ENCODE data around the gene EHBP1L1. TPM values are rescaled to one million over a fixed set of nuclear protein-coding genes. Genes with fewer than 3 reads are reported as not detected.

Gene EHBP1L1
- total and polyA plus RNA-seq, 4 donors: 1.1 to 120 (median 10.0) TPM

DNA sequence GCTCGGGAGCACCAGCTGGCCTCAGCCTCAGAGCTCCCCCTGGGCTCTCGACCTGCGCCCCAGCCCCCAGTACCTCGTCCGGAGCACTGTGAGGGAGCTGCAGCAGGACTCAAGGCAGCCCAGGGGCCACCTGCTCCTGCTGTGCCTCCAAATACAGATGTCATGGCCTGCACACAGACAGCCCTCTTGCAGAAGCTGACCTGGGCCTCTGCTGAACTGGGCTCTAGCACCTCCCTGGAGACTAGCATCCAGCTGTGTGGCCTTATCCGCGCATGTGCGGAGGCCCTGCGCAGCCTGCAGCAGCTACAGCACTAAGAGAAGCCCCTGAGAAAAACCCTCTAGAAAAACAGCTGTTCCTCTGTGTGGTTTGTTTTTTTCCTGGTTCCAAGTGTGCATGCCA lies 4.4 kb upstream of the EHBP1L1 start:
- 80% methylated on average over 9 of the region's 9 CpGs for WGBS
- Histone ChIP-seq H3K4me1 (ENCODE audit: control insufficient read depth in 4 of 4, insufficient read depth in 4 of 4, low read length in 3 of 4) (peaks cover 21 to 65% (median 55%) of the 10 kb centered on the region in 4 donors), H3K9me3 (ENCODE audit: control insufficient read depth in 4 of 4, low read length in 3 of 4) (no peaks in the 10 kb centered on the region), H3K4me3 (ENCODE audit: low read depth in 1 of 3, low read length in 3 of 3) (peak overlapping the region in 2 of 3 donors; percentile 81 to 93), H3K36me3 (ENCODE audit: control insufficient read depth in 4 of 4, insufficient read depth in 3 of 4, low read depth in 1 of 4, low read length in 3 of 4) (peaks cover 0 to 6% (median 1%) of the 10 kb centered on the region in 4 donors), H3K27ac (ENCODE audit: low read depth in 1 of 2, low read length in 2 of 2) (peak overlapping the region in 1 of 2 donors; percentile 94), H3K27me3 (ENCODE audit: control insufficient read depth in 4 of 4, insufficient read depth in 4 of 4, low read length in 3 of 4) (no peaks in the 10 kb centered on the region), H3K9ac (ENCODE audit: low read depth in 1 of 2, low read length in 2 of 2) (no peak overlapping the region)
- no peak for TF ChIP-seq RXRA (IDR thresholded peaks at IDR 0.05)
- DNase-seq (ENCODE audit: low spot score): no peak

DNA sequence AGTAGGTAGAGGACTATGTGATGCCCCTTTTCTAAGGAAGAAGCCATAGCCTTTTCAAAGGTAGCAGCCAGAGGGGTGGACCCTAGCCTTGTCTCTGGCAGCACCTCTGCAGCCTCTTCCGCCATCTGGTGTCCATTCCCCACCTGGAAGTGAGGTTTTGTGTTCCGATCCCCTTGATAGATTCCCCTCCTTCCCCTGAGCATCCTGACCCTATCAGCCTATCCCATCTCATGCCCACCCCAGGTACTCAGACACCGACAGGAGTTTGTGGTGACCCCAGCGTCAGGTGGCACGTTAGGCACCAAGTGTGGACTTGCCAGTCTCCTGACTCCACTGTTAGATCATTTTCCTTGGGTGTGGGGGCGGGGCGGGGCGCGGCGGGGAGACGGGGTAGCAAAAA lies 3.9 kb upstream of the EHBP1L1 start:
- Histone ChIP-seq H3K27me3 (ENCODE audit: control insufficient read depth in 4 of 4, insufficient read depth in 4 of 4, low read length in 3 of 4) (no peaks in the 10 kb centered on the region), H3K9ac (ENCODE audit: low read depth in 1 of 2, low read length in 2 of 2) (no peak overlapping the region), H3K36me3 (ENCODE audit: control insufficient read depth in 4 of 4, insufficient read depth in 3 of 4, low read depth in 1 of 4, low read length in 3 of 4) (peaks cover 0 to 4% (median 1%) of the 10 kb centered on the region in 4 donors), H3K4me3 (ENCODE audit: low read depth in 1 of 3, low read length in 3 of 3) (peak overlapping the region in 1 of 3 donors; percentile 83), H3K27ac (ENCODE audit: low read depth in 1 of 2, low read length in 2 of 2) (peak overlapping the region; percentile 36 to 40), H3K4me1 (ENCODE audit: control insufficient read depth in 4 of 4, insufficient read depth in 4 of 4, low read length in 3 of 4) (peaks cover 22 to 68% (median 57%) of the 10 kb centered on the region in 4 donors), H3K9me3 (ENCODE audit: control insufficient read depth in 4 of 4, low read length in 3 of 4) (no peaks in the 10 kb centered on the region)
- TF ChIP-seq RAD21 (IDR thresholded peaks at IDR 0.05) (peak; percentile 49 to 60), RXRA (IDR thresholded peaks at IDR 0.05) (no peak)
- no peak for DNase-seq (ENCODE audit: low spot score)
- 12% methylated on average over 11 of the region's 11 CpGs for WGBS

DNA sequence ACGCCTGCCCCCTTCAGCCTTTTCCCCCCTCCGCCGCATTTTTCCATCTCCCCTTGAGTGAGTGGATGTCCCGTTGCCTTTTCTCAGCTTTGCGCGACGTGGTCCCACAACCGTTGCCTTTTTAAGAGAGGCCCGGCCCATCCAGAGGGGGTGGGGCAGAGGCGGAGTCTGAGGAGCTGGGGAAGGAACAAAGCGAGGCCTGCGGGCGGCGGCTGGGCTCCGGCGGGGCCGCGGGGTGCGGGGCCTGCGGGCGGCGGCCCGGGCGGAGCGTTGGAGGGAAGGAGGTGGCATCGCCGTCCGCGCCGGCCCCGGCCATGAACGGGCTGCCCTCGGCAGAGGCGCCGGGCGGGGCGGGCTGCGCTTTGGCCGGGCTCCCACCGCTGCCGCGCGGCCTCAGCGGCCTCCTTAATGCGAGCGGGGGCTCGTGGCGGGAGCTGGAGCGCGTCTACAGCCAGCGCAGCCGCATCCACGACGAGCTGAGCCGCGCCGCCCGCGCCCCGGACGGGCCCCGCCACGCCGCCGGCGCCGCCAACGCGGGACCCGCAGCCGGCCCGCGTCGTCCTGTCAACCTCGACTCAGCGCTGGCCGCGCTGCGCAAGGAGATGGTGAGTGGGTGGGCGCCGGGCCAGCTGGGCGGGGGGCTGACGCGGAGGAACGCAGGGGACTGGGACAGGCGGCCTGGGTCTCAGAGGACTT lies 3.3 kb upstream of the EHBP1L1 start, which contains the start of gene FAM89B:
Gene FAM89B (plus strand): TSS at position 183 of the 696 bp plus-strand sequence. CDS start 132 bp downstream, at position 315.
- WGBS: under 1% methylated on average over 86 of the region's 86 CpGs
- Histone ChIP-seq H3K27me3 (ENCODE audit: control insufficient read depth in 4 of 4, insufficient read depth in 4 of 4, low read length in 3 of 4) (no peaks in the 10 kb centered on the region), H3K4me3 (ENCODE audit: low read depth in 1 of 3, low read length in 3 of 3) (peak within 1 kb of the TSS; percentile 36 to 83 (median 57)), H3K9ac (ENCODE audit: low read depth in 1 of 2, low read length in 2 of 2) (peak within 1 kb of the TSS; percentile 21 to 36), H3K4me1 (ENCODE audit: control insufficient read depth in 4 of 4, insufficient read depth in 4 of 4, low read length in 3 of 4) (peaks cover 23 to 73% (median 58%) of the 10 kb centered on the region in 4 donors), H3K36me3 (ENCODE audit: control insufficient read depth in 4 of 4, insufficient read depth in 3 of 4, low read depth in 1 of 4, low read length in 3 of 4) (peaks cover 0 to 3% (median 1%) of the 10 kb centered on the region in 4 donors), H3K27ac (ENCODE audit: low read depth in 1 of 2, low read length in 2 of 2) (peak within 1 kb of the TSS; percentile 57 to 77), H3K9me3 (ENCODE audit: control insufficient read depth in 4 of 4, low read length in 3 of 4) (no peaks in the 10 kb centered on the region)
- DNase-seq (ENCODE audit: low spot score): peak; percentile 94
- TF ChIP-seq JUND (IDR thresholded peaks at IDR 0.05): no peak
- peak in 1 of 2 donors; percentile 62 for TF ChIP-seq GABPA (IDR thresholded peaks at IDR 0.05 in 1 of 2, conservative IDR thresholded peaks at IDR 0.05 in 1 of 2)

DNA sequence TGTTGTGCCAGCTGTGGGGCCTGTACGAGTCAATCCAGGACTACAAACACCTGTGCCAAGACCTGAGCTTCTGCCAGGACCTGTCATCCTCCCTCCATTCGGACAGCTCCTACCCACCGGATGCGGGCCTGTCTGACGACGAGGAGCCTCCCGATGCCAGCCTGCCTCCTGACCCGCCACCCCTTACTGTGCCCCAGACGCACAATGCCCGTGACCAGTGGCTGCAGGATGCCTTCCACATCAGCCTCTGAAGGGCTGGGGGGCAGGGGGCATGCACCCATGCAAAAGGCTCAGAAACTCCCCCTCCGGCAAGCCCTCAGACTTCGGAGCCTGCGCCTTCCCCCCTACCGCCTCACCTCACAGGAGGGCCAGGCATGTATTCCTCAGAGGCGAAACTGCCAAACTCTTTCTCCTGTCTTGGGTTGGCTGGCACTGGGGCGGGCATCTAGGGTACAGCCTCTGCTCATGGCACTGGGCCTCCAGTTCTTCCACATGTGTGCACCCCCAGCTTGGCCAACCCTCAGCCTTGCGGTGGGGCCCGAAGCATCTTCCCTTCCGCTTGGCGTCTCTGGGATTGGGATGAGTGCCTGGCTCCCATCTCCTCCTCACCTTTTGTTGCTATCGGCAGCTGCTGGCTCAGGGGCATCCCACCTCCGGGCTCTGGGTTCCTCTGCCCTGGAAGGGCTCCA lies 2.3 kb upstream of the EHBP1L1 start:
- DNase-seq (ENCODE audit: low spot score): no peak
- no peak overlapping the region for H3K9ac ChIP-seq (ENCODE audit: low read depth in 1 of 2, low read length in 2 of 2)
- TF ChIP-seq HNF4A (conservative IDR thresholded peaks at IDR 0.05): no peak
- no peak for TF ChIP-seq JUND (IDR thresholded peaks at IDR 0.05)
- TF ChIP-seq, protein P1, sequence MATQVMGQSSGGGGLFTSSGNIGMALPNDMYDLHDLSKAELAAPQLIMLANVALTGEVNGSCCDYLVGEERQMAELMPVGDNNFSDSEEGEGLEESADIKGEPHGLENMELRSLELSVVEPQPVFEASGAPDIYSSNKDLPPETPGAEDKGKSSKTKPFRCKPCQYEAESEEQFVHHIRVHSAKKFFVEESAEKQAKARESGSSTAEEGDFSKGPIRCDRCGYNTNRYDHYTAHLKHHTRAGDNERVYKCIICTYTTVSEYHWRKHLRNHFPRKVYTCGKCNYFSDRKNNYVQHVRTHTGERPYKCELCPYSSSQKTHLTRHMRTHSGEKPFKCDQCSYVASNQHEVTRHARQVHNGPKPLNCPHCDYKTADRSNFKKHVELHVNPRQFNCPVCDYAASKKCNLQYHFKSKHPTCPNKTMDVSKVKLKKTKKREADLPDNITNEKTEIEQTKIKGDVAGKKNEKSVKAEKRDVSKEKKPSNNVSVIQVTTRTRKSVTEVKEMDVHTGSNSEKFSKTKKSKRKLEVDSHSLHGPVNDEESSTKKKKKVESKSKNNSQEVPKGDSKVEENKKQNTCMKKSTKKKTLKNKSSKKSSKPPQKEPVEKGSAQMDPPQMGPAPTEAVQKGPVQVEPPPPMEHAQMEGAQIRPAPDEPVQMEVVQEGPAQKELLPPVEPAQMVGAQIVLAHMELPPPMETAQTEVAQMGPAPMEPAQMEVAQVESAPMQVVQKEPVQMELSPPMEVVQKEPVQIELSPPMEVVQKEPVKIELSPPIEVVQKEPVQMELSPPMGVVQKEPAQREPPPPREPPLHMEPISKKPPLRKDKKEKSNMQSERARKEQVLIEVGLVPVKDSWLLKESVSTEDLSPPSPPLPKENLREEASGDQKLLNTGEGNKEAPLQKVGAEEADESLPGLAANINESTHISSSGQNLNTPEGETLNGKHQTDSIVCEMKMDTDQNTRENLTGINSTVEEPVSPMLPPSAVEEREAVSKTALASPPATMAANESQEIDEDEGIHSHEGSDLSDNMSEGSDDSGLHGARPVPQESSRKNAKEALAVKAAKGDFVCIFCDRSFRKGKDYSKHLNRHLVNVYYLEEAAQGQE (IDR thresholded peaks at IDR 0.05): no peak
- TF ChIP-seq FOXA1 (IDR thresholded peaks at IDR 0.05): no peak
- TF ChIP-seq SP1 (IDR thresholded peaks at IDR 0.05): no peak
- TF ChIP-seq GABPA (IDR thresholded peaks at IDR 0.05 in 1 of 2, conservative IDR thresholded peaks at IDR 0.05 in 1 of 2): no peak
- TF ChIP-seq, protein P2, sequence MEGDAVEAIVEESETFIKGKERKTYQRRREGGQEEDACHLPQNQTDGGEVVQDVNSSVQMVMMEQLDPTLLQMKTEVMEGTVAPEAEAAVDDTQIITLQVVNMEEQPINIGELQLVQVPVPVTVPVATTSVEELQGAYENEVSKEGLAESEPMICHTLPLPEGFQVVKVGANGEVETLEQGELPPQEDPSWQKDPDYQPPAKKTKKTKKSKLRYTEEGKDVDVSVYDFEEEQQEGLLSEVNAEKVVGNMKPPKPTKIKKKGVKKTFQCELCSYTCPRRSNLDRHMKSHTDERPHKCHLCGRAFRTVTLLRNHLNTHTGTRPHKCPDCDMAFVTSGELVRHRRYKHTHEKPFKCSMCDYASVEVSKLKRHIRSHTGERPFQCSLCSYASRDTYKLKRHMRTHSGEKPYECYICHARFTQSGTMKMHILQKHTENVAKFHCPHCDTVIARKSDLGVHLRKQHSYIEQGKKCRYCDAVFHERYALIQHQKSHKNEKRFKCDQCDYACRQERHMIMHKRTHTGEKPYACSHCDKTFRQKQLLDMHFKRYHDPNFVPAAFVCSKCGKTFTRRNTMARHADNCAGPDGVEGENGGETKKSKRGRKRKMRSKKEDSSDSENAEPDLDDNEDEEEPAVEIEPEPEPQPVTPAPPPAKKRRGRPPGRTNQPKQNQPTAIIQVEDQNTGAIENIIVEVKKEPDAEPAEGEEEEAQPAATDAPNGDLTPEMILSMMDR (IDR thresholded peaks at IDR 0.05; ENCODE audit: low read depth, low read length, missing input control): no peak
- no peak for TF ChIP-seq RXRA (IDR thresholded peaks at IDR 0.05)
- TF ChIP-seq, protein P3, sequence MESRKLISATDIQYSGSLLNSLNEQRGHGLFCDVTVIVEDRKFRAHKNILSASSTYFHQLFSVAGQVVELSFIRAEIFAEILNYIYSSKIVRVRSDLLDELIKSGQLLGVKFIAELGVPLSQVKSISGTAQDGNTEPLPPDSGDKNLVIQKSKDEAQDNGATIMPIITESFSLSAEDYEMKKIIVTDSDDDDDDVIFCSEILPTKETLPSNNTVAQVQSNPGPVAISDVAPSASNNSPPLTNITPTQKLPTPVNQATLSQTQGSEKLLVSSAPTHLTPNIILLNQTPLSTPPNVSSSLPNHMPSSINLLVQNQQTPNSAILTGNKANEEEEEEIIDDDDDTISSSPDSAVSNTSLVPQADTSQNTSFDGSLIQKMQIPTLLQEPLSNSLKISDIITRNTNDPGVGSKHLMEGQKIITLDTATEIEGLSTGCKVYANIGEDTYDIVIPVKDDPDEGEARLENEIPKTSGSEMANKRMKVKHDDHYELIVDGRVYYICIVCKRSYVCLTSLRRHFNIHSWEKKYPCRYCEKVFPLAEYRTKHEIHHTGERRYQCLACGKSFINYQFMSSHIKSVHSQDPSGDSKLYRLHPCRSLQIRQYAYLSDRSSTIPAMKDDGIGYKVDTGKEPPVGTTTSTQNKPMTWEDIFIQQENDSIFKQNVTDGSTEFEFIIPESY (IDR thresholded peaks at IDR 0.05): no peak
- TF ChIP-seq EGR1 (IDR thresholded peaks at IDR 0.05; ENCODE audit: low read depth in 2 of 2): no peak
- TF ChIP-seq HNF4G (IDR thresholded peaks at IDR 0.05): no peak
- TF ChIP-seq FOXA2 (IDR thresholded peaks at IDR 0.05): no peak

More for the DNA sequence above, 2.3 kb upstream of the EHBP1L1 start:
- Histone ChIP-seq H3K4me3 (ENCODE audit: low read depth in 1 of 3, low read length in 3 of 3) (peak overlapping the region in 2 of 3 donors; percentile 57 to 83), H3K27me3 (ENCODE audit: control insufficient read depth in 4 of 4, insufficient read depth in 4 of 4, low read length in 3 of 4) (no peaks in the 10 kb centered on the region), H3K36me3 (ENCODE audit: control insufficient read depth in 4 of 4, insufficient read depth in 3 of 4, low read depth in 1 of 4, low read length in 3 of 4) (no peaks in the 10 kb centered on the region), H3K4me1 (ENCODE audit: control insufficient read depth in 4 of 4, insufficient read depth in 4 of 4, low read length in 3 of 4) (peaks cover 24 to 71% (median 57%) of the 10 kb centered on the region in 4 donors), H3K27ac (ENCODE audit: low read depth in 1 of 2, low read length in 2 of 2) (peak overlapping the region; percentile 57 to 77), H3K9me3 (ENCODE audit: control insufficient read depth in 4 of 4, low read length in 3 of 4) (no peaks in the 10 kb centered on the region)
- 38% methylated on average over 22 of the region's 22 CpGs for WGBS

All from liver (tissue), 9 donors.